Esophagus muscularis mucosa (tissue), 4 donors: ENCODE measurements around the gene CAMKMT.

Experiments used
- CTCF ChIP-seq, 3 experiments: fragments of 200-600 bp in 2 of 3; fragments of 450-650 bp in 1 of 3; sonication (generic) in 2 of 3; IDR thresholded peaks; one replicate each; pipeline ENCODE4 v1.5.1; 2017 to 2019; ENCODE audit warnings: antibody characterized with exemption in 3 of 3, mild to moderate bottlenecking in 2 of 3, moderate library complexity in 1 of 3
- EP300 ChIP-seq: sonication (generic); formaldehyde crosslinking; IDR thresholded peaks from one replicate; pipeline ENCODE4 v1.6.1; 2017; ENCODE audit warnings: antibody characterized with exemption
- POLR2A ChIP-seq: fragments of 450-650 bp; IDR thresholded peaks from one replicate; pipeline ENCODE4 v1.6.1; 2017; ENCODE audit warnings: antibody characterized with exemption, moderate library complexity, mild to moderate bottlenecking, low read depth
- POLR2AphosphoS5 ChIP-seq, 2 donors: sonication (generic); formaldehyde crosslinking; IDR thresholded peaks; one replicate each; pipeline ENCODE4 v1.6.1; 2017; ENCODE audit warnings: antibody characterized with exemption in 2 of 2

GRCh38 chr2:44388877-44389276, 27.1 kb downstream of the CAMKMT start:
- TF ChIP-seq POLR2A (no peak), EP300 (no peak), CTCF (IDR thresholded peaks at IDR 0.05) (no peak), POLR2AphosphoS5 (IDR thresholded peaks at IDR 0.05) (no peak)
